CD4-positive, alpha-beta T cell treated with Interleukin-6 for 4 hours (primary cell): Measurements from ENCODE around the gene MYO1D.
"Not testable (repeated sequence)": the region's sequence is repeated elsewhere in the genome, so short reads cannot be mapped to it uniquely, and the experiment has no call there.

ENCODE experiments used
- DNase-seq: peaks from one replicate; pipeline ENCODE4 v3.0.0-alpha.2; 2020; ENCODE audit warnings: mixed read lengths

MYO1D gene

DNA sequence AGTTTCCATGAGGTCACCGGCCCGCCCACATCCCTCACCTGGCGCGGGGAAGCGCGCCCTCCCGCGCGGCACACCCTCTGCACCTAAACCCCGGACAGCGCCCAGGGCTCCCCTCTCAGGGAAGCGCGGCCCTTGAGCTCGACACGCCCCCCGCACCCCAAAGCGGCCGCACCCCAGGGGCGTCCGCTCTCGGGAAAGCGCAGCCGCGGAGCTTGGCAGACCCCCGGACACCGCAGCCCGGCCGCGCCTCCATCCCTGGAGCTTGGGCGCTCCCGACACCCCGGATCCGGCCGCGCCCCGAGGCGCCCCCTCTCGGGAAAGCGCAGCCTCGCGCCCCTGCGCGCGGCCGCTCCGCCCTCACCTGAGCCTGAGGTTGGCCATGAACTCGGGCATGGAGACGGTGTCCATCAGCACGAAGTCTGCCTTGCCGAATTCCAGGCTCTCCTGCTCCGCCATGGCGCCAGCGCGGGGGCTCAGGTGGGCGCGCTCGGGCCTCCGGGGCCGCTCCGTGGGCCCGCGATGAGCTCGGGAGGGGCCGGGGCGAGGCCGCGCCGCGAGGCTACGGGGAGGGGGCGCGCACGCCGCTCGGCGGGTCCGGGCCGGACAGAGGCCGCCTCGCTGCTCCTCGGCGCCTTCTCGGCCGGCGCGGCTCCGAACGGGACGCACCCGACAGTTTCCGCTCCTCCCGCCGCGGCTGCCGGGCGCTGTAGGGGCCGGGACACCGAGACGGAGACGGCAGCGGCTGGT, at the start of gene MYO1D:
TSS of gene MYO1D (minus strand) at position 708 of the 747 bp plus-strand sequence. CDS start at position 456, 252 bp downstream.
- DNase-seq: peak; percentile 68

DNA sequence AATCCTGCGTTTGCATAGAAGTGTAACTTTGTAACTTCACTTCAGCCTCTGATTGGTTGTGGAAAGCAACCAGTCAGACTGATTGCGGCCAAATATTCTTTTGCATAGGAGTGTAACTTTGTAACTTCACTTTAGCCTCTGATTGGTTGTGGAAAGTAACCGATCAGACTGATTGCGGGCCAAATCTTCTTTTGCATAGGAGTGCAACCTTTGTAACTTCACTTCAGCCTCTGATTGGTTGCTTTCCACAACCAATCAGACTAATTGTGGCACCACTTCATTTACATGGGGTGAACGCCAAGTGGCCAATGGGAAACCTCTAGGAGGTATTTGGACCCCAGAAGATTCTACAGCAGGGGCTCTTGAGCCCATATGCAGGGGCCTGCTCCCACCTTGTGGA, 49.3 kb upstream of the MYO1D start:
- no peak for DNase-seq

DNA sequence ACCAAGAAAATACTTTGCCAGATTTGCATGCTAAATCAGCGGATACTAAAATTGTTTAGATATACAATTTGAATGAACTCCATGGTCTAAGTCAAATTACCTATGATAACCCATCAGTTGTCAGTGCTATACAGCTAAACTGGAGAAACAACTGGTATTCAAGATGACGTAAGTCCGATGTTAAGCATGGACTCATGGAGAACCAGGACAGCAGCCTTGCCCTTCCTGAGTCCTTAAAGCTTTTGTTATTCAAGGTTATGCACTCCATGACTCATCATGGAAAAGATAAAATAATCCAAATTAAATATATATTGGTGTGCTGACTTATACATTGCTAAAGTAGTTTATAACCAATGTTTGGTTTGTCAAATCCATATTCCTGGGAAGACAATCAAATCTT, 47.0 kb upstream of the MYO1D start:
- not testable (repeated sequence) for DNase-seq

DNA sequence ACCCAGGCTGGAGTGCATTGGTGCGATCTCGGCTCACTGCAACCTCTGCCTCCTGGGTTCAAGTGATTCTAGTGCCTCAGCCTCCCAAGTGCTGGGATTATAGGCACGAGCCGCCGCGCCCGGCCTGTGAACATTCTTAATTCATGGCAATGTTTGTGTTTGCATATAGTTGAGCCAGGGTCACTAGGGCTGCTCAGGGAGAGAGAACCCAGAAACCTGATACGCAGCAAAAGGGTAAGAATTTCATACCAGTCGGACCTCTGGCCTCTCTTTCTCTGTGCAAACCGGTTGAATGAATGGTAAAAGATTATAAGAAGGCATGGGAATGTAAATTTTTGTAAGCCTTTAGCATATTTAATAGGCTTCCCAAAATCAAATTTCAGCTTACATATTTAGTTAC, 44.1 kb upstream of the MYO1D start:
- DNase-seq: no peak

DNA sequence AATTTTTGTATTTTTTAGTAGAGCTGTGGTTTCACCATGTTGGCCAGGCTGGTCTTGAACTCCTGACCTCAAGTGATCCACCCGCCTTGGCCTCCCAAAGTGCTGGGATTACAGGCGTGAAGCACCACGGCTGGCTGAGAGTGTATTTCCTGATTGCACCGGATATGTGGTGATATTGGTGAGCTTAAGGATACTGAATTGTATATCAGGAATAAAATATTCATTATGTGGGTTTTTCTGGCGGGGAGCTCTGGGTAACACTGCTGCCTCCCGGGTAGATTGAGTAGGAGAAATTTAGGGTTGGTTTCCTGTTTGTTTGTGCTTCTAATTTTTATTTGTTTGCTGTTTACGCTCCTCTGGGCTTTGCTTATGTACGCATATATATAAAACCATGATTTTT, 43.4 kb upstream of the MYO1D start:
- DNase-seq: no peak

DNA sequence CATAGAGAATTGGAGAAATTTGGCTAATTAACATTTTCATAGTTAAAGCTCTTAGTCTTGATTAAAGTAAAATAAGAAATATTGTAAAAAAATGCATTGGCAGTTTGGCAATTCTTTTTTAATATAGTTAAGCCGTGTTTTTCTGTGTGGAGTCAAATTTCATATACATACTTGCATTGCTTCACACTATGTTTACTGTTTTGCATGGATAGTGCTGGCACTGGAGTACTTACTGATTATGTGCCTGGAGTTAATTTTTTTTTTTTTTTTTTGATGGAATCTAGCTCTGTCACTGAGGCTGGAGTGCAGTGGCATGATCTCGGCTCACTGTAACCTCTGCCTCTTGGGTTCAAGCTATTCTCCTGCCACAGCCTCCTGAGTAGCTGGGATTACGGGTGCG, 43.0 kb upstream of the MYO1D start:
- DNase-seq: not testable (repeated sequence)

DNA sequence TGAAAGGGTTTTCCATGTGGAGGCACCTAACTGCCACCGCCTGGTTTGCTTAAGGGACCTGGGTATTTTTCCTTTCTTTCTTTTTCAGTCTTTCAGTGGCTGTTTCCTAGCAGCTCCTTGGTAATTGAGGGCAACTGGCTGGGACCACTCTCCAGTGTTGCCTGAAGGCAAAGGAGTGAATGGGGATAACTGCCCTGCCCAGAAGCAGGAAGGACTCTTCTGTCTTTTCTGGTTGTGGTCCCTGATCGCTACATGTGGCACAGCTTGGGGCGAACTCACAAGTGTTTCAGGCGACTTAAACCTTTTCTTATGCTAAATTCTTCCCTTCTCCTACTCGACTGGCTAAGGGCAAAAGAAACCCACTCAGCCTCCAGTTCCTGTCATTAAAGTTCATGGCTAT, 40.9 kb upstream of the MYO1D start:
- no peak for DNase-seq

DNA sequence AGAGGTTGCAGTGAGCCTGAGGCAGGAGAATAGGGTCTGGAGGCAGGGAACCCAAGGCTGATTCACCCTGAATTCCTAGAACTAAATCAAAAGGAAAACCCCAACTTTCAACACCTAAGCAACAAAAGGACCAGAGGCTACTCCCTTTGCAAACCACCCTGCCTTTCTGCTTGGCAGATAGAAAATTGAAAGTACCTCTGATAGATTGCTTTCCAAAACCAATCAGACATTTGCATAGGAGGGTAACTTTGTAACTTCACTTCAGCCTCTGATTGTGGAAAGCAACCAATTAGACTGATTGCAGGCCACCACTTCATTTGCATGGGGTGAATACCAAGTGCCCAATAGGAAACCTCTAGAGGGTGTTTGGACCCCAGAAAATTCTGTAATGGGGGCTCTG, 40.2 kb upstream of the MYO1D start:
- DNase-seq: no peak

DNA sequence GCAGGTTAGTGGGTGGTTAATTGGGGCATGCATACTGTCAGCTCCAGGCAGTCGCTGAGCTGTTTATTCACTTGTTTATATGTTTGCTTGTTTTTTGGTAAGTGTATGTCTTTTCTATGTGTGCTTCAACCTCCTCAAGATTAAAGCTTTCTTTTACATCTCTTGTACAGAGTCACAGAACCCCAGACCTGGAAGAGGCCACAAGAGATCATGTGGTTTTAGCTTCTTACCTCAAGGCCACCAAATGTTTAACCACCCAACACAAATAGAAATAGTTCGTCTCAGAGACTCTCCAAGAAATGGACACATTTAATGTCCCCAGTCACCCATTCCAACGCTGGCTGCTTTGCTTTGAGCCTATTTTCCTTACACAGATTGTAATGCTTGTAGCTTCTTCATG, 39.2 kb upstream of the MYO1D start:
- no peak for DNase-seq

DNA sequence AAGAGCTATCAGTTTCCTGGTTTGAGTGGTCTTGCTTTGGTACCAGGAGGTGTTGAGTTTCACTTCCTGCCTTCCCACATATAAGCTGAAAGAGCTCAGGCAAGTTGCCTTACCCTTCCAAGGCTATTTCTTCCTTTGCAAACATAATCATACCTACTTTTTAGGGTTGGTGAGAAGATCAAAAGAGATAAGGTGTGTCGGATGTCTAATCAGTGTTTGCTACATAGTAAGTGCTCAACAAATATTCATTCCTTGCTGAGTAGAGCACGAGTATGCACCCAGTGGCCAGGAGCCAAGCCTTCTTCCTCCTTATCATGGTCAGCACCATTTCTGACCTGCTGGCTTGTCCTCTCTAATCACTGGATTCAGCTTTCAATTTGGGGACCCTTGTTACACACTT, 38.3 kb upstream of the MYO1D start:
- DNase-seq: no peak

DNA sequence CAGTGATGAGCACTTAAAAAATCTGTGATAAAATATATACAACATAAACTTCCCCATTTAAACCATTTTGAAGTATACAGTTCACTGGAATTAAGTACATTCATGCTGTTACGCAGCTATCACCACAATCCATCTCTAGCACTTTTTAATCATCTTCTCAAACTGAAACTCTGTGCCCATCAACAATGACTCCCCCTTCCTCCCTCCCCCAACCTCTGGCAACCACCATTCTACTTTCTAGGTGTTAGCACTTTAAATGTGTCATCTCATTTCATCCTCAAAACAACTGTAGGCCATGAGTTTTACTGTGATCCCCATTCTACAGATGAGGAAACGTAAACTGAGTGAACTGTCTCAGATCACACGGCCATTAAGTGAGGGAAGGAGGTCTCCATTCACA, 37.3 kb upstream of the MYO1D start:
- no peak for DNase-seq

DNA sequence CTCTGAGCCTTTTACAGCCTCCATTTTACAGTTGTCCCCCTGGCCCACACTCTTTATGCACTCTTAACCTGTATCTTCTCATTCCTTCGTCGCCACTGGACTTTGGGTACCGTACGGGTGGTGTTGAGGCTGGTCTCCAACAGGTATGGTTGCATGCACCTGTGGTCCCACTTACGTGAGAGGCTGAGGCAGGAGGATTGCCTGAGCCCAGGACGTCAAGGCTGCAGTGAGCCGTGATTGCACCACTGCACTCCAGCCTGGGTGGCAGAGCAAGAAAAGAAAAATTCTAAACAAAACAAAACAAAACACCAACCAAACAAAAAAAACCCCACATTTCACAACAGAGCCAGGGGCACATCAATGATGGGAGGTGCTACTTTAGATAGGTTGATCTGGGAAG, 36.7 kb upstream of the MYO1D start:
- DNase-seq: no peak

DNA sequence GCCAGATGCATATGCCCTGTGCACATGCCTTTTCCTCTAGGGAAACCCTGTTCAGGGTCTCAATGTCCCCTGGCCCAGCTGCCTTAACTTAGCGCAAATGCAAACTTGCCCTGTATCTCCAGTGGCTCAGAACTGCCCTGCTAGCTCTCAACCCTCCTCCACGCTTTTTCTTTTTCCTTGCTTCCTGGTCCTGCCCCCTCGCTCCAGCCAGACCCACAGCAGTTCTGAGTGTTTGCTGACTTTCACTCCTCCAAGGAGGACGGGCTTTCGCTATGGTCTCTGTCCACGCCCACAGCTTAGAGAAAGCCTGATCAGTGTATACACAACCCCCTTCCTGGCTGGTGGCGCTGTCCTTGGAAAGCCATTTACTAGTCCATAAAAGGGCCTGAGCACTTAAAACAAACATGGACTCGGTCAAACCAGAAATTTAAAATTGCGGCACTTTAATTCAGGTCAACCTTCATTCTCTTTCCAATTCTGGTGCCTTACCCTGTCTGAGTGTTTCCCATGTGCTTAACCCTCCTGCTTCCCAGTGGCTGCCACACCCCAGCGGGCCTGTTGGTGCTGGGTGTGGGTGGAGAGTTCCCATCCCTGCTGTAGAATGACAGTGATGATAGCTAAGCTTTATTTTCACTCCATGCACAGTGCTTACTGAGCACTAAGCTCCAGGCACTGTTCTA, 35.4 kb upstream of the MYO1D start:
- DNase-seq: no peak

DNA sequence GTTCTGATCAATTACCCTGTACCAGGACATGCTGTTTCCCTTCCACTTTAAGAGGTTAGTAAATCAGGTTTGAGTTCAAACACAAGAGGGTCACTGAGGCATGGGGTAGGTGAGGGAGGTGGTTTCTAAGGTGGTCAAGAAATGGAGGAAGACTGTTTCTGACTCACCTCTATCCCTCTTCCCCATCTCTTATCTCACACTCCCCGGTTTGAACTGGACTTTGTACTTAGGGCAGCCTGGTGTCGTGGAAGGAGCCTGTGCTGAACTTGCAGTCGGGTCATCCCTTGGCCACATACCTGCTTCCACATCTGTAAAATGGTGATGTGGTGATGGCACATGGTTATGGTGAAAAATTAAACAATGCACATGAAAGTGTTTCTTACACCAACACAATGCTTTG, 33.8 kb upstream of the MYO1D start:
- DNase-seq: no peak

DNA sequence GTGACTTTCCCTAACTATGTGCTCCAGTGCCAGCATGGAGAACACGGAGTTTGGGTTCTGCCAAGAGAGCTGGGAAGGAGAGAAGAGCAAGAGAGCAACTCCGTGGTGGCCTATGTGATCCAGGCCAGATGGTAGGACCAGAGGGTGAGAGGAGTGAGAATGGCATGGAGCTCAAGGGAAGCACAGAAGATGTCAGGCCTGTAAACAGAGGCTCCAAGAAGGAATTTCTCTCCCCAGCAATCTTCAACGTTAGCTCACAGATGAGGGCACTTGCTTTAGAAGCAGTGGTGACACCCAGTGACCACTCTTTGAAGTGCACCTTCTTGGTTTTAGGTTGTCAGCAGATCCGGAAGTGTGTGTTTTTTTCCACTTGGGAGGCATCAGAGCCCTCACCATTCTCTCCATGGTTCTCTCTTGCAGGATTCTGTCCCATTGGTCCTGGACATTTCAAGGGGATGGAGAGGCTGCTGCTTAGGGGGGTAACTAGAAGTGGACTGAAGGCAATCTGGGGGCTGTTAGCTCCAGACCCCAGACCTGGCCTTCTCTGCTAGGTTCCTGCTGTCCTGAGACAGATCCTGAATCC, 33.0 kb upstream of the MYO1D start:
- DNase-seq: peak; percentile 34

DNA sequence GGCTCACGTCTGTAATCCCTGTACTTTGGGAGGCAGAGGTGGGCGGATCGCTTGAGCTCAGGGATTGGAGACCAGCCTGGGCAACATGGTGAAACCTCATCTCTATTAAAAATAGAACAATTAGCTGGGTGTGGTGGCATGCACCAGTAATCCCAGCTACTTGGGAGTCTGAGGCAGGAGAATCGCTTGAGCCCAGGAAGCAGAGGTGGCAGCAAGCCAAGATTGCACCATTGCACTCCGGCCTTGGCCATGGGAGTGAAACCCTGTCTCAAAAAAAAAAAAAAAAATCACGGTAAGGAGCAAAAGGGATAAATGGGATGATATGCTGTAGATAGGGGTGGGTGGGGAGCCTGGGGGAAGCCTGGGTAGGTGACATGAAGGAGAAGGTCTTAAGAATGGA, 30.7 kb upstream of the MYO1D start:
- DNase-seq: no peak

DNA sequence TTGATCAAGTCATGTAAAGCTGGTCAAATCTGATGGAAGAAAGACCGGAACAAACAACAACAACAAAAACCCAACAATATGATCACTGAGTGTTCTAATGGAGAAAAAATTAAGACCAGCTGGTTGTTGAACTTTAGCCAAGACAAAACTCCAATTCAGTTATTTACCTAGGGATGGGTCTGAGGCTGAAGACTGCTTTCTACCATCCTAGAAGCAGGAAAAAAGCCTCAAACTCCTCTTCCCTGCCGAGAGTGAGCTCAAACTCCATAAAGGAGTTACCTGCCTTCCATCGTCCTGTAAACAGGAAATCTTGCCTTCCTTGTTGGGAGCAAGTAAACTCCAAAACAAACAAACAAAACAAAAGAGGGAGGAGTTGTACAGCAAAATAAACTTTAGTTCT, 28.0 kb upstream of the MYO1D start:
- no peak for DNase-seq

DNA sequence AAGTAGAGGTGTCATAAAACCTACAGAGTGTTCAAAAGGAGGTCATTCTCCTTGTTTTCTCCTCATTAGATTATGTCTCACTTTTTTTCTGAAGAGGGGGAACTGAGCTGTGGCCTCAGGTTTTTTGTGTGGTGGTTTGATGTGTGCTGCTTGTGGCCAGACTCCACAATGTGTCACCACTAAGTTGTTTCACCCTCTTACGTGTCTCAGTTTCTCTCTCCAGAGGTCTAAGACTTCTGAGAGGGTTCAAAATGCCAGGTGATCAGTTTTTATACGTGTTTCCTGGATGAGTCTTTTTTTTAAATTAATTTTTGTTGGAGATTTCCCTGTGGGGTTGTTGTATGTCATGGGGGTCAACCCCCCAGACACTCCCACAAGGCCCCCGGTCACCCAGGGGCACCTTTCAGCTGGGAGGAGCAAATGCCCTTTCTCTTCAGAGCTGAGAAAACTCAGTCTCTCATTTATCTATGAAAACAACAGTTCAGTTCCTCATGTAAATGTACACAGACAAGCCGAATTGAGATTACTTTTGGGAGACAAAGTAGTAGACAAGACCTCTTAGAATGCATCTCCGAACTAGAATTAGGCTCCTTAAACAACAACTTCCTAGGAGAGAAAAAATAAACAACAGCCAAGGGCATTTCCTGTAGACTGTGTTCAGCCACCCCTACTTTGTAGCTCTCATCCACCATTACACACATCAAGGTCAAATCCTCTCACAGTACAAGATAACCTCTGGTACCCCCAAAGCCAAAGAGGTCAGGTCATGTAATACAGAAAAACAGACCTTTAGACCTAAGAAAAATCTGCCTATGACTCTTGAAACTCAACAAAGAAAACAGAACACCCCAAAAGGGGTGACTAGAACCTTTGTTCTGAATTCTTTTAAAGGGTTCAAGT, 27.1 kb upstream of the MYO1D start:
- no peak for DNase-seq

DNA sequence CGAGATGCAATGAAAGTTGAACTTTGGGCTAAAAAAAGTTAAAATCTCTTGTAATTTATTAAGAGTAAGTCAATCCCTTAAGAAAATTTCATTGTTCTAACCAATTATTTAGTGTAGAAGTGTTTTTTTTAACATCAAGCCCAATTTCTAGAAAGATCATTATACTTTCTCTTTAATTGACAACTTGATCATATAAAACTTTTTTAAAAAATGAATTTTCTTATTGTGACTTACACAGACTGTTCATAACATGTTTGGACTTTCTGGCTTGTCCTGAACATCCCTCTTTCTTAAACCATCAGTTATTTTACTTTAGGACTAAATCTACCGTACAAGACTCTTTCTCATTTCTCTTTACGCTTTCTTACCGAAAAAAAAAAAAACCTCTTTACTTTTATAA, 24.8 kb upstream of the MYO1D start:
- DNase-seq: no peak

DNA sequence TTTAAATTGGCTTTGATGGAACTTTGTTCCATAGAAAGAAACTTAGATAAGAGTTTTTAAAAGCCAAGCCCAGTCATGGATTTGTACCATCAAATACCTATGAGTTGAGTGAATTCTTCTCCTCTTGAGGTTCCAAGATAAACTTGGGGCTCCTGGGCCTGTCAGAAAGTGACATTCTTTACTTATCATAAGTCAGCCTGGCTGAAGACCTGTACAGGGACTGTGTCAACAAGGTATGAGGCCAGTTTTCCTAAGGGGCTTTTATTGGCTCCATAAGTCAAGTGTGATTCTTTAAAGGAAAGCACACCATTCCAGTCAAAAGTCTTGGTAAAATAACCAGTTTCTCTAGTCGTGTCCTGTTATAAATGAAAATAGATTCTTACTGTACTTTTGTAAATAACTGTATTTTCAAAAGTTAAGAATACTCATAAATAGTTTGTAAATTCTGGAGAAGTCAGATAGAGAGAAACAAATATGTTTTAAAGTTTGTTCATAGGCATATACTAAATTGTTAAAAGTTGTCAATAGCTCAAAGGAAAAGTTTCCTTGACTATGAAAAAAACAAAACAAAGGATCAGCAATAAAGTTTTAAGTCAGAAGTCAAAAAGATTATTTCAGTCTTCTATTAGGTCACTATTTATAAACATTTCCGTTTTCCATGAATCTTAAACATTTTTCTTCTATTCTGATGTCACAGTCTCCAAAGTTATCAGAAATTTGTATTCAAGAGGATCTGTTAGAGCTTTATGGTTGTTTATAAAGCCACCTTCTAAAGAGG, 22.5 kb upstream of the MYO1D start:
- no peak for DNase-seq

DNA sequence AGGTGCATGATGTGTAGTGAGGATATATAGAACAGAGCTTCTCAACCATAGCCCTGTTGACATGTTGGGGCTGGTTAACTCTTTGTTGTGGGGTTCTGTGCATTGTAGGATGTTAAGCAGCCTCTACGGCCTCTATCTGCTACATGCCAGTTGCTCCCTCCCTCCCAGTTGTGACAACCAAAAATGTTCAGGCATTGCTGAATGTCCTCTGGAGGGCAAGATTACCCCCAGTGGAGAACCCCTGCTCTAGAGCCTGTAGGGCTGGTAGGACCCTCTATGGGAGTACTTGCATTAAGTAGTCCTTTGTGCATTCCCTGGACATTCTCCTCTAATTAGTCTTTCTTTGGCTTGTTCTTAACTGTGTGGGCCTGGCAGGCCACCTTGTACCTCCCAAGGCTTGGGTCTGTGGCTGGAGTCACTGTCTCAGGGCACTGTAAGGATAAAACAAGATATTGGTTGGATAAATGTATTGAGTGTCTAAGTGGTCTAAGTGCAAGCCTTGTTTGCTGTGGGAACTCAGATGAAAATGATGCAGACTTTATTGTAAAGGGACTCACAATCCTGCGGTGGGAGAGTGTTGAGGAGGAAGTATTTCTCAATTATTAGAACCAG, 19.8 kb upstream of the MYO1D start:
- no peak for DNase-seq

DNA sequence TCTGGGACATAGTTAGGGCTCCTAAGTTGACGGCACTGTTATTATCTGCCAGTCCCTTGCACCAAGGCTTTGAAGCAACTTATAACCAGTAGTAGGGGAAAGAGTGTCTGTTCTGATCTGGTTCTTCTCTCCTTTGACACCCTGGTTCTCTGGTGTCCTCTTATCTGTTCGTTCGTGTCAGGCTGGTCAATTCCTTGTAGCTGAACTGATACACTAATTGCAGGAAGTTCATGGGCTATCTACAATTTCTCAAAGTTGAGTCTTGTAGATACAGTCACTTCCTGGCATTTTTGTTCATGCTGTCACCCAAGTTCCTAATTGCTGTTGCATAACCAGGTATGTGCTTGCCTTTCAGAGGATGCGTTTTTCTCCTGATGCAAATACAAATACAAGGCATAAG, 17.3 kb upstream of the MYO1D start:
- DNase-seq: no peak
